WTC11 (cell line): ENCODE measurements around the gene ARHGAP21. TPM values are rescaled to one million over a fixed set of nuclear protein-coding genes. Genes with fewer than 3 reads are reported as not detected.
A peak's percentile ranks its signal among the peaks of the same experiment; 100 is the strongest.

Experiments used
- ATF6 ChIP-seq: sonication (generic); formaldehyde crosslinking; IDR thresholded peaks from 2 replicates; pipeline ENCODE4 v1.8.1; 2023; ENCODE audit warnings: mild to moderate bottlenecking, missing genetic modification reagents
- CDX4 ChIP-seq: fragments of 250-450 bp; sonication (Bioruptor Pico); IDR thresholded peaks from 2 replicates; pipeline ENCODE4 v1.9.0; 2021; ENCODE audit warnings: moderate library complexity, mild to moderate bottlenecking, inconsistent platforms, borderline replicate concordance
- CREB1 ChIP-seq: sonication (generic); formaldehyde crosslinking; IDR thresholded peaks from 2 replicates; pipeline ENCODE4 v1.8.0; 2023; ENCODE audit warnings: mild to moderate bottlenecking, missing genetic modification reagents
- FOXP1 ChIP-seq: sonication (generic); formaldehyde crosslinking; IDR thresholded peaks from 2 replicates; pipeline ENCODE4 v1.8.0; 2022; ENCODE audit warnings: missing genetic modification reagents, mild to moderate bottlenecking, moderate library complexity, borderline replicate concordance
- GABPB1 ChIP-seq: sonication (generic); formaldehyde crosslinking; IDR thresholded peaks from 2 replicates; pipeline ENCODE4 v1.8.1; 2023; ENCODE audit warnings: mild to moderate bottlenecking, missing genetic modification reagents
- JAZF1 ChIP-seq: fragments of 250-450 bp; sonication (Bioruptor Pico); IDR thresholded peaks from 2 replicates; pipeline ENCODE4 v1.9.0; 2021; ENCODE audit warnings: moderate library complexity, mild to moderate bottlenecking, inconsistent platforms
- JUN ChIP-seq: sonication (generic); formaldehyde crosslinking; IDR thresholded peaks from 2 replicates; pipeline ENCODE4 v1.8.0; 2023; ENCODE audit warnings: mild to moderate bottlenecking, missing genetic modification reagents
- MAX ChIP-seq: sonication (generic); formaldehyde crosslinking; IDR thresholded peaks from 2 replicates; pipeline ENCODE4 v1.8.0; 2022; ENCODE audit warnings: mild to moderate bottlenecking, missing genetic modification reagents
- MXD4 ChIP-seq: fragments of 250-450 bp; sonication (Bioruptor Pico); IDR thresholded peaks from 2 replicates; pipeline ENCODE4 v1.8.0; 2021; ENCODE audit warnings: mild to moderate bottlenecking, moderate library complexity, borderline replicate concordance
- NFE2L1 ChIP-seq: sonication (generic); formaldehyde crosslinking; IDR thresholded peaks from 2 replicates; pipeline ENCODE4 v1.8.1; 2023; ENCODE audit warnings: missing genetic modification reagents
- NFYB ChIP-seq: sonication (generic); formaldehyde crosslinking; conservative IDR thresholded peaks from 2 replicates; pipeline ENCODE4 v1.8.0; 2022; ENCODE audit warnings: low read depth, missing genetic modification reagents
- NR3C1 ChIP-seq: sonication (generic); formaldehyde crosslinking; conservative IDR thresholded peaks from 2 replicates; pipeline ENCODE4 v1.8.1; 2023; ENCODE audit warnings: low read depth, mild to moderate bottlenecking, missing genetic modification reagents
- OVOL2 ChIP-seq: fragments of 250-450 bp; sonication (Bioruptor Pico); IDR thresholded peaks from 2 replicates; pipeline ENCODE4 v1.9.0; 2021; ENCODE audit warnings: mild to moderate bottlenecking, borderline replicate concordance
- PRDM15 ChIP-seq: sonication (generic); formaldehyde crosslinking; IDR thresholded peaks from 2 replicates; pipeline ENCODE4 v1.8.0; 2022; ENCODE audit warnings: missing genetic modification reagents
- PREB ChIP-seq: sonication (generic); formaldehyde crosslinking; IDR thresholded peaks from 2 replicates; pipeline ENCODE4 v1.8.1; 2022; ENCODE audit warnings: mild to moderate bottlenecking, missing genetic modification reagents, moderate library complexity, borderline replicate concordance
- SP1 ChIP-seq: sonication (generic); formaldehyde crosslinking; conservative IDR thresholded peaks from 2 replicates; pipeline ENCODE4 v1.8.1; 2022; ENCODE audit warnings: missing genetic modification reagents
- TCF7 ChIP-seq: sonication (generic); formaldehyde crosslinking; IDR thresholded peaks from 2 replicates; pipeline ENCODE4 v1.8.0; 2022; ENCODE audit warnings: mild to moderate bottlenecking, low read depth, missing genetic modification reagents, moderate library complexity
- TEAD1 ChIP-seq: sonication (generic); formaldehyde crosslinking; IDR thresholded peaks from 2 replicates; pipeline ENCODE4 v1.8.0; 2022; ENCODE audit warnings: mild to moderate bottlenecking, missing genetic modification reagents
- USF2 ChIP-seq: sonication (generic); formaldehyde crosslinking; IDR thresholded peaks from 2 replicates; pipeline ENCODE4 v1.8.1; 2023; ENCODE audit warnings: mild to moderate bottlenecking, missing genetic modification reagents, moderate library complexity
- ZNF281 ChIP-seq: sonication (generic); formaldehyde crosslinking; IDR thresholded peaks from 2 replicates; pipeline ENCODE4 v1.8.0; 2023; ENCODE audit warnings: mild to moderate bottlenecking, missing genetic modification reagents
- ZNF396 ChIP-seq: fragments of 250-450 bp; sonication (Bioruptor Pico); IDR thresholded peaks from 2 replicates; pipeline ENCODE4 v1.8.0; 2021; ENCODE audit warnings: mild to moderate bottlenecking, moderate library complexity, borderline replicate concordance
- ZNF423 ChIP-seq: fragments of 250-450 bp; sonication (Bioruptor Pico); IDR thresholded peaks from 2 replicates; pipeline ENCODE4 v2.1.2; 2022; ENCODE audit warnings: mild to moderate bottlenecking, moderate library complexity
- ZNF425 ChIP-seq: fragments of 250-450 bp; sonication (Bioruptor Pico); conservative IDR thresholded peaks from 2 replicates; pipeline ENCODE4 v1.9.0; 2021; ENCODE audit warnings: mild to moderate bottlenecking
- ZNF671 ChIP-seq: fragments of 250-450 bp; sonication (Bioruptor Pico); IDR thresholded peaks from 2 replicates; pipeline ENCODE4 v1.8.0; 2021; ENCODE audit warnings: mild to moderate bottlenecking
- total RNA-seq: library from RNA; stranded (reverse); gene quantifications from 3 replicates; pipeline ENCODE4 v1.2.3, GENCODE V29; 2021

Gene ARHGAP21
- total RNA-seq, 1 experiment from 2014 or later: 33.8 TPM

GRCh38 chr10:24724381-24725228 is 918 bp upstream of the ARHGAP21 start (continued):
- TF ChIP-seq CDX4: no peak
- no peak for TF ChIP-seq TEAD1
- TF ChIP-seq ZNF425 (CRISPR knock-in tag): no peak
- no peak for TF ChIP-seq JUN (CRISPR knock-in tag)
- TF ChIP-seq MAX (CRISPR knock-in tag): 0 out of 2 replicates have a peak, but pooled peaks have one; percentile 19
- TF ChIP-seq JAZF1 (CRISPR knock-in tag): no peak
- peak; percentile 71; the same call in 1 of the 2 replicates for TF ChIP-seq PRDM15
- TF ChIP-seq USF2 (CRISPR knock-in tag): no peak
- TF ChIP-seq ZNF671: no peak
- no peak for TF ChIP-seq ATF6 (CRISPR knock-in tag)
- no peak for TF ChIP-seq CREB1 (CRISPR knock-in tag)
- peak; percentile 31; the same call in 1 of the 2 replicates for TF ChIP-seq GABPB1 (CRISPR knock-in tag)
- TF ChIP-seq FOXP1: no peak
- no peak for TF ChIP-seq PREB (CRISPR knock-in tag)
- TF ChIP-seq OVOL2: no peak
- TF ChIP-seq SP1 (CRISPR knock-in tag): peak; percentile 90
- TF ChIP-seq ZNF281 (CRISPR knock-in tag): no peak
- TF ChIP-seq NFE2L1: no peak
- no peak for TF ChIP-seq ZNF423 (CRISPR knock-in tag)
- no peak for TF ChIP-seq NR3C1 (CRISPR knock-in tag)
- TF ChIP-seq NFYB (CRISPR knock-in tag): peak; percentile 55; the same call in 1 of the 2 replicates
- TF ChIP-seq TCF7: no peak
- no peak for TF ChIP-seq MXD4
- no peak for TF ChIP-seq ZNF396 (CRISPR knock-in tag)
